NCI-H2196 (cell line): ENCODE measurements around the gene FIBP.

Experiments
- DNase-seq: peaks from one replicate; lab custom pipeline; 2025; ENCODE audit not compliant: unreplicated experiment; lab: John Stamatoyannopoulos, UW

The FIBP gene

GRCh38 chr11:65860278-65861164 is 27.8 kb downstream of the FIBP start, which contains the start of gene MUS81:
TSS of gene MUS81 (plus strand) at chr11:65860433. CDS start at chr11:65860754, 321 bp downstream.
- peak; percentile 99 for DNase-seq

GRCh38 chr11:65859812-65860277 is 28.4 kb downstream of the FIBP start:
- no peak for DNase-seq

GRCh38 chr11:65859095-65859811 is 29.0 kb downstream of the FIBP start:
- peak; percentile 100 for DNase-seq

GRCh38 chr11:65858681-65859087 is 29.6 kb downstream of the FIBP start:
- peak; percentile 49 for DNase-seq

GRCh38 chr11:65857853-65858680 is 30.2 kb downstream of the FIBP start, which contains the start of gene CFL1:
TSS of gene CFL1 (minus strand) at chr11:65858180. CDS start at chr11:65858099, 81 bp downstream.
- DNase-seq: peak; percentile 98

GRCh38 chr11:65857500-65857852 is 30.8 kb downstream of the FIBP start:
- DNase-seq: no peak

- DNase-seq: peak; percentile 73
These were observed 31.4 kb downstream of the FIBP start for GRCh38 chr11:65856689-65857499.

GRCh38 chr11:65855927-65856363 is 32.3 kb downstream of the FIBP start:
- DNase-seq: no peak

- no peak for DNase-seq
These were observed 33.1 kb downstream of the FIBP start for GRCh38 chr11:65854852-65855837.

- DNase-seq: no peak
These were observed 34.1 kb downstream of the FIBP start for GRCh38 chr11:65854161-65854592.

GRCh38 chr11:65853246-65853979 is 34.9 kb downstream of the FIBP start:
- DNase-seq: no peak

GRCh38 chr11:65852508-65853245 is 35.6 kb downstream of the FIBP start:
- no peak for DNase-seq

GRCh38 chr11:65851811-65852507 is 36.3 kb downstream of the FIBP start:
- DNase-seq: no peak

- DNase-seq: no peak
These were observed 37.1 kb downstream of the FIBP start for GRCh38 chr11:65851083-65851579.

- DNase-seq: no peak
These were observed 37.8 kb downstream of the FIBP start for GRCh38 chr11:65850217-65851082.

GRCh38 chr11:65849771-65850216 is 38.5 kb downstream of the FIBP start:
- DNase-seq: no peak
